CD8-positive, alpha-beta memory T cell (primary cell): ENCODE results near the gene HSPA6. TPM values are rescaled to one million over a fixed set of nuclear protein-coding genes. Genes with fewer than 3 reads are reported as not detected.
"Not testable (repeated sequence)": the region's sequence is repeated elsewhere in the genome, so short reads cannot be mapped to it uniquely, and the experiment has no call there.

Experiments used
- CTCF ChIA-PET: fragments of 350-600 bp; sonication (Branson Sonifier 250); formaldehyde crosslinking; loops from one replicate; lab custom pipeline; 2021; ENCODE audit warnings: antibody characterized with exemption; lab: Charles Lee
- POLR2A ChIA-PET: fragments of 350-600 bp; sonication (Branson Sonifier 250); formaldehyde crosslinking; loops from one replicate; lab custom pipeline; 2021; ENCODE audit warnings: antibody characterized with exemption; lab: Charles Lee
- DNase-seq, 5 donors: peaks; one replicate each; pipeline versions ENCODE4 v3.0.0 to v3.0.0-alpha.2; 2020 to 2022; ENCODE audit warnings: mixed read lengths in 1 of 5
- H3K27ac ChIP-seq: one replicate; pipeline ENCODE4 v1.7.0; 2013; ENCODE audit warnings: low read depth, mild to moderate bottlenecking, low read length, moderate library complexity
- H3K27me3 ChIP-seq: 2 replicates; pipeline ENCODE4 v1.7.0; 2013; ENCODE audit warnings: low read length, mild to moderate bottlenecking; ENCODE audit not compliant: insufficient read depth, poor library complexity, severe bottlenecking
- H3K36me3 ChIP-seq: 2 replicates; pipeline ENCODE4 v1.7.0; 2013; ENCODE audit warnings: mild to moderate bottlenecking, low read length, moderate library complexity; ENCODE audit not compliant: insufficient read depth
- H3K4me1 ChIP-seq: 2 replicates; pipeline ENCODE4 v1.7.0; 2013; ENCODE audit warnings: mild to moderate bottlenecking, low read length, moderate library complexity; ENCODE audit not compliant: insufficient read depth
- H3K4me3 ChIP-seq: 2 replicates; pipeline ENCODE4 v1.7.0; 2013; ENCODE audit warnings: mild to moderate bottlenecking, low read length
- H3K9me3 ChIP-seq: 2 replicates; pipeline ENCODE4 v1.7.0; 2013; ENCODE audit warnings: mild to moderate bottlenecking, low read length
- H3K27ac Mint-ChIP-seq, 8 donors: one replicate each; pipeline ENCODE4 v1.8.0; 2020 to 2021; ENCODE audit warnings: mixed read lengths in 8 of 8, mild to moderate bottlenecking in 6 of 8, inconsistent platforms in 3 of 8, moderate library complexity in 3 of 8
- H3K27me3 Mint-ChIP-seq, 2 donors: one replicate each; pipeline ENCODE4 v1.8.0; 2020 to 2021; ENCODE audit warnings: mixed read lengths in 2 of 2, mild to moderate bottlenecking in 1 of 2, moderate library complexity in 1 of 2
- H3K36me3 Mint-ChIP-seq, 3 donors: one replicate each; pipeline ENCODE4 v1.8.0; 2020 to 2021; ENCODE audit warnings: mixed read lengths in 3 of 3, inconsistent platforms in 1 of 3, mild to moderate bottlenecking in 1 of 3
- H3K4me1 Mint-ChIP-seq, 3 donors: one replicate each; pipeline ENCODE4 v1.8.0; 2020 to 2021; ENCODE audit warnings: mixed read lengths in 3 of 3, inconsistent platforms in 1 of 3, mild to moderate bottlenecking in 1 of 3
- H3K4me3 Mint-ChIP-seq, 7 donors: one replicate each; pipeline ENCODE4 v1.8.0; 2020 to 2021; ENCODE audit warnings: mixed read lengths in 7 of 7, mild to moderate bottlenecking in 6 of 7, moderate library complexity in 4 of 7, inconsistent platforms in 2 of 7
- H3K9me3 Mint-ChIP-seq, 5 donors: one replicate each; pipeline ENCODE4 v1.8.0; 2020 to 2022; ENCODE audit warnings: mixed read lengths in 5 of 5, mild to moderate bottlenecking in 3 of 5, moderate library complexity in 2 of 5, inconsistent platforms in 1 of 5
- polyA plus RNA-seq: library from polyadenylated mRNA; unstranded; fragments of 300-500 nt; fragmentation: Illumina TruSeq; gene quantifications from one replicate; pipeline ENCODE4 v1.2.3, GENCODE V29; 2021
- total RNA-seq, 2 experiments: library from RNA; stranded (reverse); gene quantifications; one replicate each; pipeline ENCODE4 v1.2.3, GENCODE V29; 2021

HSPA6 gene
- total and polyA plus RNA-seq, 3 experiments from 2014 or later = 0.90 to 1.4 (median 1.3) TPM

- H3K4me1 ChIP-seq, H3K36me3 ChIP-seq, H3K9me3 ChIP-seq, H3K27me3 ChIP-seq, H3K9me3 Mint-ChIP-seq: not testable (repeated sequence)
- Mint-ChIP-seq H3K4me1 (peaks cover 19 to 27% (median 19%) of the 10 kb centered on the region in 3 donors), H3K27me3 (peaks cover 0 to 14% of the 10 kb centered on the region in 2 donors), H3K36me3 (peaks cover 0 to 13% (median 0%) of the 10 kb centered on the region in 3 donors), H3K4me3 (peak overlapping the region; percentile 93 to 97 (median 95)), H3K27ac (peak overlapping the region; percentile 93 to 100 (median 94))
- CTCF ChIA-PET = interaction anchor here (1.5 to 2.3 kb wide), 3 partner anchors 9 to 208 kb away, joined by 3 to 13 read pairs (median 9); no protein-coding TSS in a partner anchor
- Histone ChIP-seq H3K4me3 (peak overlapping the region; percentile 96), H3K27ac (peak overlapping the region; percentile 76)
- POLR2A ChIA-PET = interaction anchor here (0.6 to 1.5 kb wide), 3 partner anchors 9 to 218 kb away, joined by 3 to 8 read pairs (median 3); partner anchors contain the start of gene DUSP12
- peak; percentile 78 to 94 (median 91) for DNase-seq
These were observed 6.6 kb downstream of the HSPA6 start for GRCh38 chr1:161530671-161531641.

DNA sequence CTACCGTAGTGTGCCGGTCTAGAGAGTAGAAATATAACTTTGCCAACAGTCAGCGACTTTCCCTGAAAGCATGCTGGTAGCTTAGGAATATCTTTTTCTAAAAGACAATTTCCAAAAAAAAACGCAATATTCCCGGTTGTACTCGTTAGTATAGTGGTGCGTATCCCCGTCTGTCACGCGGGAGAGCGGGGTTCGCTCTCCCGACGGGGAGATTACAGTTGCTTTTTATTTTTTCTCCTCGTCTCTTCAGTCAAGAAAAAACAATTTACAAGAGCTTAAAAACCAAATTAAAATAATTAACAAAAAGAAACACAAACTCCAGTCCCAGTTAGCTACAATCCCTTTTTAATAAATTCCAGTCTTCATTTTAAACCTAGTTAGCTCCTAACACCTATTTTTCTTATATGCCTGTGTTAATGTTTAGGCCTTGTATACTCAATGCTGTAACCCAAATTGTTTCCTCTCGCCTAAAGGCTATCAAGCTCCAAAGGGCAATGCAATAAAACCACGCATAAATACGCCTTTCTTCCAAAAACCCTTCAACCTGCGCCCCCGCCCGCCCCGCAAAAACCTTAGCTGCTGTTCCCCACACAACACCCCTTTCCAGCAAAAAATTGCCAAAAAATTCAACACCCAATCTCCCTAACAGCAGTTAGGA is 7.8 kb downstream of the HSPA6 start:
- peaks cover 14 to 21% (median 16%) of the 10 kb centered on the region in 3 donors for H3K4me1 Mint-ChIP-seq
- peaks cover 0 to 14% of the 10 kb centered on the region in 2 donors for H3K27me3 Mint-ChIP-seq
- no peak for DNase-seq
- CTCF ChIA-PET = interaction anchor here (1.5 to 2.3 kb wide), 3 partner anchors 8 to 207 kb away, joined by 3 to 13 read pairs (median 9); no protein-coding TSS in a partner anchor
- H3K4me3 ChIP-seq = no peak overlapping the region
- no peaks in the 10 kb centered on the region for H3K27me3 ChIP-seq
- peak overlapping the region in 5 of 7 donors; percentile 34 to 69 (median 41) for H3K4me3 Mint-ChIP-seq
- H3K27ac ChIP-seq = peak overlapping the region; percentile 76
- no peaks in the 10 kb centered on the region for H3K9me3 ChIP-seq
- no peaks in the 10 kb centered on the region for H3K36me3 ChIP-seq
- POLR2A ChIA-PET = interaction anchor here (0.9 kb wide), 1 partner anchor 217 kb away, joined by 3 read pairs; the partner anchor contains the start of gene DUSP12
- H3K4me1 ChIP-seq = peaks cover 6% of the 10 kb centered on the region
- H3K27ac Mint-ChIP-seq = peak overlapping the region in 4 of 8 donors; percentile 17 to 83 (median 67)
- peaks cover 0 to 9% (median 2%) of the 10 kb centered on the region in 5 donors for H3K9me3 Mint-ChIP-seq
- H3K36me3 Mint-ChIP-seq = peaks cover 0 to 13% (median 0%) of the 10 kb centered on the region in 3 donors

DNA sequence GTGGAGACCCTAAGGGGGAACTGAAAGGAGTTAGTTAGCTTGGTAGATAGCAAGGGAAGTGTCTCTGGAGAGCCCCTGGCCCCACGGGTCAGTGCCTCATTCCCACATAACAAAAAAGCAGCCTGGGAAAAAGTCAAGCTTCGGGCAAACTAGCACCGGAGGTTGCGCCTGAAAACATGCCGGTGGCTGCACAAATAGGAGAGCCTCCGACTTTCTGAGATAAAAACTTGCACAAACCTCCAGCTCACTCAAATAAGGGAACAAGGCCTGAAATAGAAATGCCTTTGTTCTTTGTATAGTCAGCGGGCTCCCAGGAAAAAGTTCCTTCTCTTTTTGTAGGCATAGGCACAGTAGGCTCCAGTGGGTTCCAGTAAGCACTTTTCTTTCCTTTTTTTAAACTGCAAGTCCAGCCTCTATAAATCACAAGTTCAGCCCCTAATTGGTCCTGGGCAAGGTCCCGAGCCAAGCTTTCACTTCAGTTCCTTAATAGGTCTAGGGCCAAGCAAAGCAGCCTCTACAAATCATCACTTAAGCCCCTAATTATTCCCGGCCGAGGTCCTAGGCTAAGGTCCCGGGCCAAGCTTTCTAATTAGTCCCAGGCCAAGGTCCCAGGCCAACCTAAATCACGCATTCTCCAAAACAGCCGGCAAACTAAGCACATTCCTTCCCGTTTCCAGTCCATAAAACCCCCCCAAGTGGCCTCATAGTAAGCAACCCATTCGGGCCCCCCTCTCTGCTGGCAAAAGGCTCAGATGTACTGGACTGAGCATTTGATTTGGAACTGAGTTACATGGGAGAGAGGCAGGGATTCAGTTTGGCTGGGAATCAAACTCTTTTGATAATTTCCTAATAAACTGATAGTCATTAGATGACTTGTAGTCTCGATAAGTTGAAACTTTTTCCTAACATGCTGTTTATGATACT is 8.6 kb downstream of the HSPA6 start:
- POLR2A ChIA-PET, H3K27me3 ChIP-seq, H3K36me3 ChIP-seq, H3K9me3 Mint-ChIP-seq, H3K4me1 ChIP-seq, DNase-seq, H3K4me3 ChIP-seq, H3K9me3 ChIP-seq: not testable (repeated sequence)
- H3K4me1 Mint-ChIP-seq = peaks cover 16 to 26% (median 18%) of the 10 kb centered on the region in 3 donors
- peak overlapping the region; percentile 76 for H3K27ac ChIP-seq
- peak overlapping the region in 2 of 8 donors; percentile 80 to 83 for H3K27ac Mint-ChIP-seq
- H3K36me3 Mint-ChIP-seq = peaks cover 0 to 13% (median 0%) of the 10 kb centered on the region in 3 donors
- peak overlapping the region in 5 of 7 donors; percentile 7 to 69 (median 41) for H3K4me3 Mint-ChIP-seq
- CTCF ChIA-PET = interaction anchor here (2.3 kb wide), 1 partner anchor 7 kb away, joined by 13 read pairs; no protein-coding TSS in a partner anchor
- H3K27me3 Mint-ChIP-seq = peaks cover 0 to 14% of the 10 kb centered on the region in 2 donors

DNA sequence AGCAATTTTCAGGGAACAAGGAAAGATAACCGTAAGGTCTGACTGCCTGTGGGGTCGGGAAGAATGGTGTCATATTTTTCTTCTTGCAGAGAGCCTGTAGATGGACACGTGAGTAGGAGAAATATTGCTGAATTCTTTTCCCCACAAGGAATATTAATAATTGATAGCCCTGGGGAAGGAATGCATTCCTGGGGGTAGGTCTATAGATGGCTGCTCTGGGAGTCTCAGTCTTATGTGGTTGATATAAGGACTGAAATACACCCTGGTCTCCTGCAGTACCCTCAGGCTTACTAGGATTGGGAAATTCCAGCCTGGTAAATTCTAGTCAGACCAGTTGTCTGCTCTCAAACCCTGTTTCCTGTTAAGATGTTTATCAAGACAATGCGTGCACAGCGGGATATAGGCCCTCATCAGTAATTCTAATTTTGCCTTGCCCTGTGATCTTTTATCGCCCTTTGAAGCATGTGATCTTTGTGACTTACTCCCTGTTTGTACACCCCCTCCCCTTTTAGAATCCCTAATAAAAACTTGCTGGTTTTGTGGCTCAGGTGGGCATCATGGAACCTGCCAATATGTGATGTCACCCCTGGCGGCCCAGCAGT is 12.8 kb downstream of the HSPA6 start:
- H3K27me3 Mint-ChIP-seq = peaks cover 0 to 11% of the 10 kb centered on the region in 2 donors
- H3K27ac ChIP-seq, H3K9me3 ChIP-seq, H3K4me3 ChIP-seq, H3K9me3 Mint-ChIP-seq, POLR2A ChIA-PET, DNase-seq, CTCF ChIA-PET, H3K36me3 ChIP-seq, H3K36me3 Mint-ChIP-seq, H3K27me3 ChIP-seq: not testable (repeated sequence)
- peaks cover 28 to 41% (median 35%) of the 10 kb centered on the region in 3 donors for H3K4me1 Mint-ChIP-seq
- H3K27ac Mint-ChIP-seq = peak overlapping the region in 1 of 8 donors; percentile 26
- peaks cover 17% of the 10 kb centered on the region for H3K4me1 ChIP-seq
- peak overlapping the region in 1 of 7 donors; percentile 13 for H3K4me3 Mint-ChIP-seq

GRCh38 chr1:161538925-161539479 is 14.7 kb downstream of the HSPA6 start:
- H3K9me3 ChIP-seq, H3K27me3 ChIP-seq, H3K4me3 ChIP-seq, H3K9me3 Mint-ChIP-seq, DNase-seq, H3K36me3 ChIP-seq, H3K36me3 Mint-ChIP-seq: not testable (repeated sequence)
- ChIA-PET POLR2A (interaction anchor here (0.8 to 1.5 kb wide), 3 partner anchors 8 to 210 kb away, joined by 3 to 8 read pairs (median 6); partner anchors contain the start of genes DUSP12 and HSPA6), CTCF (interaction anchor here (1.2 to 1.8 kb wide), 3 partner anchors 8 to 52 kb away, joined by 5 to 13 read pairs (median 5); partner anchors contain the start of gene HSPA6)
- peaks cover 35% of the 10 kb centered on the region for H3K4me1 ChIP-seq
- peak overlapping the region; percentile 87 for H3K27ac ChIP-seq
- Mint-ChIP-seq H3K4me1 (peaks cover 44 to 55% (median 53%) of the 10 kb centered on the region in 3 donors), H3K27ac (peak overlapping the region in 2 of 8 donors; percentile 96 to 98), H3K27me3 (peaks cover 0 to 11% of the 10 kb centered on the region in 2 donors), H3K4me3 (peak overlapping the region in 6 of 7 donors; percentile 53 to 97 (median 94))

DNA sequence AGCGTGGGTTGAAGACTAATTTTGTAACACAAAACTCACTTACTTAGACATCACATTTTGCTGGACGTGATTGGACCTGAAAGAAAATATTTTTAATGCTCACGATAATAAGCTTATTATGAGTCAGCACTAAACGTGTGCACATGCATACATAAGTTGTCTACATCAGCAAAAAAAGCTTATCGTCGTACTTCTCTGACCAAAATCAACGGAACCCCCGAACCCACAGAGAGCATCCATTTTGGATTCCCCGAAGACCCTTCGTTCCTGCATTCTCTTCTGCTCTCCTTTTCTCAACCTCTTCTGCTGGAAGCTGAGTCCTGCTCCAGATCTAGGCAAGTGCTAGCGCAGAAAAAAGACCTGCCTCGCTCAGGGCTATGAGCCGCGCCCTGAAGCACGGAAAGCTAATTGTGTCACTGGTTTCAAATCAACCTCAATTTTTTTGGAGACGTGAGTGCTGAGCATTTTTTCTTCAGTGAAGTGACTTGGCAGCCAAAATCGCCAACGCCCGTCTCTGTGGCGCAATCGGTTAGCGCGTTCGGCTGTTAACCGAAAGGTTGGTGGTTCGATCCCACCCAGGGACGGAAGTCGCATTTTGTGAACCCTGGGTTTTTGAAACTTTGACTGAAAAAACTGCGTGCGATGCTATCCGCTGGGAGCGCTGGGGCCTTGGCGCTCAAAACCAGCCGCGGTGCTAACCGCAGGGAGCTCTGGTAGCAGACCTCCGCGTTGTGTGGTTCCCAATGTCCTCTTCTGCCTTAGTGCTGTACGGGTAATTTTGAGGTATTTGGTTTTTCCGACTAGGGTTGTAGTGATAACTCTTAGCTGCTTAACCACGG is 15.6 kb downstream of the HSPA6 start:
- H3K4me1 Mint-ChIP-seq = peaks cover 50 to 61% (median 58%) of the 10 kb centered on the region in 3 donors
- DNase-seq = peak; percentile 71 to 92 (median 90)
- POLR2A ChIA-PET = interaction anchor here (0.8 to 1.5 kb wide), 4 partner anchors 9 to 209 kb away, joined by 3 to 8 read pairs (median 4); partner anchors contain the start of genes DUSP12 and HSPA6

More for the DNA sequence above, 15.6 kb downstream of the HSPA6 start:
- H3K36me3 Mint-ChIP-seq, H3K27me3 ChIP-seq, H3K9me3 Mint-ChIP-seq, H3K36me3 ChIP-seq, H3K9me3 ChIP-seq: not testable (repeated sequence)
- Mint-ChIP-seq H3K27me3 (peaks cover 0 to 11% of the 10 kb centered on the region in 2 donors), H3K27ac (peak overlapping the region; percentile 95 to 99 (median 98)), H3K4me3 (peak overlapping the region; percentile 93 to 97 (median 95))
- peaks cover 36% of the 10 kb centered on the region for H3K4me1 ChIP-seq
- CTCF ChIA-PET = interaction anchor here (1.2 to 1.8 kb wide), 3 partner anchors 9 to 53 kb away, joined by 5 to 13 read pairs (median 5); partner anchors contain the start of gene HSPA6
- H3K27ac ChIP-seq = peak overlapping the region; percentile 87
- peak overlapping the region; percentile 87 for H3K4me3 ChIP-seq
